Activated CD4-positive, alpha-beta T cell treated with anti-CD3 and anti-CD28 coated beads for 24 hours (primary cell): ENCODE results near the gene NME7.
"Not testable (repeated sequence)": the region's sequence is repeated elsewhere in the genome, so short reads cannot be mapped to it uniquely, and the experiment has no call there.

Source experiments
- DNase-seq, 2 donors: peaks; one replicate each; pipeline ENCODE4 v3.0.0-alpha.2; 2020; ENCODE audit warnings: low read depth in 2 of 2

NME7 gene

GRCh38 chr1:169305948-169306347 is 61.6 kb downstream of the NME7 start:
- no peak for DNase-seq

GRCh38 chr1:169305356-169305755 is 62.2 kb downstream of the NME7 start:
- DNase-seq, result no peak

DNA sequence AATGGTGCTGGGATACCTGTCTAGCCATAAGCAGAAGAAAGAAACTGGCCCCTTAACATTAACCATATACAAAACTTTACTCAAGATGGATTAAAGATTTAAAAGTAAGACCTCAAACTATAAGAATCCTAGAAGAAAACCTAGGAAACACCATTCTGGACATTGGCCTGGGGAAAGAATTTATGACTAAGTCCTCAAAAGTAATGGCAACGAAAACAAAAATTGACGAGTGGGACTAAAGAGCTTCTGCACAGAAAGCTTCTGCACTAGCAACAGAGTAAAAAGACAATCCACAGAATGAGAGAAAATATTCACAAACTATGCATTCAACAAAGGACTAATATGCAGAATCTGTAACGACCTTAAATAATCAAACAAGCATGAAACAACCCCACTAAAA is 66.7 kb downstream of the NME7 start:
- no peak for DNase-seq

GRCh38 chr1:169298441-169298840 is 69.2 kb downstream of the NME7 start:
- no peak for DNase-seq

DNA sequence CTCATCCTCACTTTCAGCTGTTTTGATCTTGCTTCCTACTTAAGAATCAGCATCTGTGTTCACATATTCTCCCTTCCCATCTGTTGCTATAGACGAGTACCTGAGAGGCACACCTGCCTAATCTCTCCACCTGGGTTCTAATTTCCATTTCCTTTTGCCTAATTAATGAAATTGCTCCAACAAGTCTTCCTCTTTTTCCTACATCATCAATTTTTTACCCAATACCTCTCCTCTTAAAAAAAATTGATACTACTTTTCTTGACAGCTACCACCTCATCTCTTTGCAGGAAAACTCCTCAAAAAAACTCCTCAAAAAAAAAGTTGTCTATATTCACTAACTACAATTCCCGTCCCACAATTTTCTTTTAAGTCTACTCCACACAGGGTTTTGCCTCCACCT is 71.8 kb downstream of the NME7 start:
- no peak for DNase-seq

DNA sequence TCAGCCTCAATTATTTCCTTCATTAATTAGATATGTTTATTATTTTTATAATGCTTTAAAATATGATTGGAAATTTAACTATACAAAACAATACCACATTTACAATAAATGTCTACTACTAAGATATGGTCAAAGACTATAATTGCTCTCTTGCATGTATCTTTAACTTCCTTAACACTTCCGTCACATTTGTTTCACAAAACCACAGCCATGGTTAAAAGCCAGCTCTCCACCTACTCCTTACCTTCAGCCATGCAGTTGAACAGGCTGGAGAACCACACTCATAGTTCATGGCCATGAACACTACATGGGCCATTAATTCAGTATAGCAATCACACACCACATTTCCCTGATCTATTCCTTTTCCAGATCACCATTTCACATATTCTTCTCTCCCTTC is 72.2 kb downstream of the NME7 start:
- no peak for DNase-seq

- no peak for DNase-seq
Observed at GRCh38 chr1:169289016-169289415, 78.6 kb downstream of the NME7 start.

DNA sequence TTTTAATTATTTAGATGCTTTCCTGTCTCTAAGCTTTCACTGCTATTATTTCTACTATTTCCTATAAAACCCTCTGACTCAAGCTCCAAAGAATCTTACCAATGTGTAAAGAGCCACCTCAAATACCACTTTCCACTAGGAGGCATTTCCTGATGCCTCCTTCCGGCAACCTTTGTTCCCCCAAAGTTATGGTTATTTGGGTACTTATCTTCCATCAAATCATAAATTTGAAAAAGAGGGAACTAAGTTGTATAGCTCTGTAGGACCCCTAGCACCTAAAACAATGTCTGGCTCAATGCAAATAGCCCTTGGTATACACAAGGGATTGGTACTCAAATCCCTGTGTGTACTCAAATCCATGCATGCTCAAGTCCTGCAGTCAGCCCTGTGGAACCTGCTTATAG is 79.6 kb downstream of the NME7 start:
- no peak for DNase-seq

- no peak for DNase-seq
Observed at GRCh38 chr1:169287280-169287679, 80.3 kb downstream of the NME7 start.

- not testable (repeated sequence) for DNase-seq
Observed at GRCh38 chr1:169281562-169281961, 86.0 kb downstream of the NME7 start.

DNA sequence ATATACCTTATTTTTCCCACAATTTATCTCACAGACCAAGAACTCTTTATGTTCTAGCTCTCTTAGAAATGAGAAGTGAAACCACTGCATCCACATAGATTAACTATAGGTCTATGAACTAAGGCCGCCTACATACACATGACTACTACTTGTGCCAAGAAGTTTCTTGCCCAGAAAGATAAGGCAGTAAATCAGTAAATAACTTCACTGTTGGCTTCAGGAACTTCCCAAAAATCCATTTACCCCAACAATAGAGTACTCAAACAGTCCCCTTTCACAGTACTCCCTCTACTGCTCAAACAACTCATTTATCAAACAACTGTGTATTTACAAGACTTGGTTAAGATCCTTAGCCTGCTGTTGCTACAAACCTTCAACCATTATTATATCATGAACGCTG is 96.5 kb downstream of the NME7 start:
- no peak for DNase-seq

GRCh38 chr1:169266133-169266532 is 101.5 kb downstream of the NME7 start:
- no peak for DNase-seq

GRCh38 chr1:169263059-169263458 is 104.5 kb downstream of the NME7 start:
- DNase-seq, result no peak

- no peak for DNase-seq
Observed at GRCh38 chr1:169261884-169262283, 105.7 kb downstream of the NME7 start.

DNA sequence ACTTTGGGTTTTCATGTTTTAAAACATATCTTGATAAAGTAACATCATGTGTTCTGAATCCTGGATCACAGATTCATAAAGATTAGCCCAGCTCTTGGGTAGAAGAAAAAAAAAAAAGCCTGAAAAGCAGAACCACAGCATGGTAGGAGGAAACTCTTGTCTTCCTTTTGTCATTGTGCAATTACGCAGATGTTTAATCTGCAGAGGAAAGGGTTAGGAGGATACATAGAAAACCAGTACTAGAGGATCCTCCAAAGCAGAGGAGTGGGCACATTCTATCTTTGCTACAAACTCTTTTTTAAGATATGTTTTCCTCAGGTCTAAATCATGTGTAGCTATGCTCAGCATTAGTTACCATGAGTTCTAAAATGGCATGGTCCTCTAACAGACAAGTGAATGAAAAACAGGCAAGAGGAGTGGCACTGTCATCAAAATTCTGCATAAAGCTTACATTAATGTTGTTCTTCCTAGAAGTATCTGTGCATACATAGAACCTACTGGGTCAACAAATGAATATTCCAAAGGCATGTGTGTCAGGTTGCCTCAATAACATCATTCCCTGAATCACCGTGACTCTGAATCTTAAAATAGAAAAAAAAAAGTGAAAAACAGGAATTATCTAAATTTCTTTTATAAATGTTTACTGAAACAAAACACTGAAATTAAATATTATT is 107.0 kb downstream of the NME7 start:
- DNase-seq, result no peak

DNA sequence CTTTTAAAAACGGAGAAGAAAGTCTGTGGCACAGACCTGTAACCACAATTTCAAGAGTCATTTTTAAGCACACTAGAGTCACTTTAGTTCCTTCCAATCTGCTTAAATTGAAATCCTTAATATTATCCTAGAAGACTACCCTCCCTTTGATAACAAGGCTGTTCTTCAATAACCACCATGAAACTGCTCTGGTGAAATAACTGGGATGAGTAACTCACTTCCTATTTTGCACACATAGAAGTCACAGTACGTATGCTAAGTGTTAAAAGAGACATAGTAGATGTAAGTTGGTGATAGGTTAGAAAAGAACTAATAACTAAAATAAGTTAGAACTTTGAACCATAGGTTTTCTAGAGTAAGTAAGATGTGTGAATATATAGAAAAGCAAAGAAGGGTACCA is 107.8 kb downstream of the NME7 start:
- DNase-seq, result no peak

DNA sequence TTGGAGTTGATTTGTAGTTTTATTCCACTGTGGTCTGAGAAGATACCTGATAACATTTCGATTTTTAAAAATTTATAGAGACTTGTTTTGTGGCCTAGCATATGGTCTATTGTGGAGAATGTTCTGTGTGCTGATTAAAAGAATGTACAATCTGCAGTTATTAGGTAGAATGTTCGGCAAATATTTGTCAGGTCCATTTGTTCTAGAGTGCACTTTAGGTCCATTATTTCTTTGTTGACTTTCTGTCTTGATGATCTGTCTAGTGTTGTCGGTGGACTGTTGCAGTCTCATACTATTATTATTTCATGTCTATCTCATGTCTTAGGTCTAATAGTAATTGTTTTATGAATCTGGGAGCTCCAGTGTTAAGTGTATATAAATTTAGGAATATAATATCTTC is 116.8 kb downstream of the NME7 start:
- no peak for DNase-seq

- no peak for DNase-seq
Observed at GRCh38 chr1:169250022-169250421, 117.6 kb downstream of the NME7 start.

GRCh38 chr1:169249611-169250010 is 118.0 kb downstream of the NME7 start:
- DNase-seq, result no peak

DNA sequence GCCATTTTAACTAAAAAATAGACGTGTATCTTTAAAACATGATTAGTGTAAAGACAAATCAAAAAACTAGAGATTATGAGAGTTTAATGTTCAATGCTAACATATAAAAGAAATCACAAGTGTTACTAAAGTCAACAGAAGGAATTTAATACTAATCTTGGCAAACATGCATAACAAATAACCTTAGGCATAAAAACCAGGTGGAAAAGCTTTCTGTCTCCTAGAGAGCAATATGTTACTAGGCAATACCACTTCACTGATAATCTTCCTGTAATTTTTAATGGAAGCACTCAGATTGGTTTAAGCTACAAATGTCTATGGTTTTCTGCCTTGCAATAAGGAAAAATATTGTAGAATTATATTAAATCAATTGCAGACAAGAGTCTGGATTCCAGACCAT is 121.9 kb downstream of the NME7 start:
- DNase-seq, result no peak

DNA sequence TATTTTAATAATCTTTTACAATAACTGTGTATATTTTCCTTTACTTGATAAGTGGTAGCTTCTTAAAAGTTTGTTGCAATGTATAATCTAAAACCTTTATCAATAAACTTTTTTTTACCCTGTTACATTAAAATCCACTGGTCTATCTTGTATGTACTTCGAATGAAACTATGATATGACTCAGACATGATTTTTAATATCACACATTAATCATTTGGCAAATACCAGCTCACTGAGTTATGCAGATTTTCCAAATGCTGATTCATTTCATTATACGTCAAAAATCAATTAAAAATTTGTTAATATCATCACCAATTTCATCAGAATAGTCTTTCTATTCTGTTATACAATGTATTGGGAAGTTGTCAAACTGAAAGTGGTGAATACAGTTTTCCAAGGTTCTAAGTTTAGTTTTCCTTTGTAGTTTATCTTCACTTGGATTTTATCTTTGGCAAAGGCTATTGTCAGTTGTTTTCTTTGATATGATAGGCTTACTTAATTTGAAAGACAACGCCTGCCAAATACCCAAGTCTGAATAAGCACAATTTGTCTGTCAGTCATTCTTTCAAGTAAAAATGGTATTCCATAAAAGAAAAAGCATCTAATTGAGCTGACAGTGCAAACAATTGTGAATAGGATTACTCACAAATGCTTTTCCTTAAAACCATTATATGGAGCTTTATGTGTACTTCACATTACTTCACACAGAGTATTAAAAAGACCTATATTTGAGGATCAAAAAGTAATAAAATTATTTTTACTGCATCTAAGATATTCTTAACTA is 127.0 kb downstream of the NME7 start:
- DNase-seq, result no peak

- DNase-seq, result no peak
Observed at GRCh38 chr1:169236880-169237279, 130.7 kb downstream of the NME7 start.

DNA sequence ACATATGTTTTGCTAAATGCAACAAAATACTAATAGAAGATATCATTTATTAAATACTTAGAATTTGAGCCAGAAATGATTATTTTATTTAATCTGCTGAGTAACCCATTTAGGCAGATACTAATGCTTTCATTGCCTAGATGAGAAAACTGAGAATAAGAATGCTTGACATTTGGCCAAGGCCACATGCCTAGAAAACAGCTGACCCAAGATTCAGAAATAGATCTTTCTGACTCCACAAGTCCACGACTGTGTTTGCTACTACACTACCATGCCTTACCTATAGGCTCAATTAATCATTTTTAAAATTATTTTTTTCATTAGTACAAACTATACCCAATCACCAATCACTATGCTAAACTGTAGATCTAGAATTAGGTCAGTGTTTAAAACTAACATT is 131.5 kb downstream of the NME7 start:
- DNase-seq, result no peak

DNA sequence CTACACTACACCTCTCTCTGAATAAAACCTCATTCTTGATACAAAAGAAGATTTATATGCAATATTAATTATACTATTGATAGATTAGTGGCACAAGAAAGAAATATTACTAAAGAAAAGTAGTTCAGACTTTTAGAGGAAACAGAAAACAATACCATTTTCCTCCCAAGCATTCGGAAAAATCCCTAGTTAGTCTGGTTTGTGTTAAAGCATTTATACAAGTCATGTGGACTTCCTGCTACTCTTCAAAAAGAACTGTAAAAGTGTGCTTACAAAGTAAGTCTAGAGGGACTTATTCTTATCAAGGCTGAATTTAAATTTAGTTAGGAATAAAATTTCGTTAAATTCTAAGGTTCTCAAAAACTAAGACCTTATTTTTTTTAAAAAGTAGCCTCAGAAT is 132.0 kb downstream of the NME7 start:
- DNase-seq, result no peak
